NCI-H128 (cell line): ENCODE data around the gene NEMF.
A peak's percentile ranks its signal among the peaks of the same experiment; 100 is the strongest.
"Not testable (repeated sequence)": the region's sequence is repeated elsewhere in the genome, so short reads cannot be mapped to it uniquely, and the experiment has no call there.

Experiments
- DNase-seq: peaks from one replicate; lab custom pipeline; 2025; ENCODE audit not compliant: unreplicated experiment; lab: John Stamatoyannopoulos, UW

NEMF gene

GRCh38 chr14:49852301-49853157, at the start of gene NEMF:
Gene NEMF (minus strand): TSS chr14:49852788. CDS start chr14:49852753, 35 bp downstream.
- DNase-seq: peak; percentile 90

GRCh38 chr14:49900973-49901372, 48.4 kb upstream of the NEMF start:
- DNase-seq: no peak

- no peak for DNase-seq
These were observed 45.9 kb upstream of the NEMF start for GRCh38 chr14:49898485-49898884.

- DNase-seq: no peak
These were observed 45.4 kb upstream of the NEMF start for GRCh38 chr14:49897965-49898364.

GRCh38 chr14:49897414-49897813, 44.8 kb upstream of the NEMF start:
- no peak for DNase-seq

- DNase-seq: no peak
These were observed 44.4 kb upstream of the NEMF start for GRCh38 chr14:49896966-49897365.

- not testable (repeated sequence) for DNase-seq
These were observed 43.7 kb upstream of the NEMF start for GRCh38 chr14:49896272-49896671.

GRCh38 chr14:49895480-49895879, 42.9 kb upstream of the NEMF start:
- DNase-seq: no peak

GRCh38 chr14:49894214-49895107, 41.9 kb upstream of the NEMF start:
- DNase-seq: not testable (repeated sequence)

- no peak for DNase-seq
These were observed 41.0 kb upstream of the NEMF start for GRCh38 chr14:49893309-49894213.

- DNase-seq: peak; percentile 95
These were observed 40.2 kb upstream of the NEMF start, which contains the start of gene ARF6 for GRCh38 chr14:49892636-49893308. Gene ARF6 (plus strand): TSS chr14:49893082. CDS start chr14:49893737, 655 bp downstream.

GRCh38 chr14:49892301-49892635, 39.7 kb upstream of the NEMF start:
- DNase-seq: peak; percentile 32

GRCh38 chr14:49888293-49888692, 35.7 kb upstream of the NEMF start:
- no peak for DNase-seq

GRCh38 chr14:49886523-49886922, 33.9 kb upstream of the NEMF start:
- DNase-seq: no peak

GRCh38 chr14:49882826-49883694, 30.5 kb upstream of the NEMF start:
- DNase-seq: no peak

GRCh38 chr14:49881350-49882001, 28.9 kb upstream of the NEMF start:
- no peak for DNase-seq

GRCh38 chr14:49880267-49881064, 27.9 kb upstream of the NEMF start:
- no peak for DNase-seq

GRCh38 chr14:49879646-49880204, 27.1 kb upstream of the NEMF start:
- DNase-seq: no peak
